Osteocyte (in vitro differentiated cells): ENCODE results near the gene RNF208. TPM values are rescaled to one million over a fixed set of nuclear protein-coding genes. Genes with fewer than 3 reads are reported as not detected.

Experiments used
- DNase-seq: peaks from one replicate; pipeline ENCODE4 v3.0.0; 2021; ENCODE audit warnings: mixed read lengths; ENCODE audit not compliant: unreplicated experiment; ENCODE audit errors: extremely low spot score
- H3K27ac Mint-ChIP-seq: one replicate; pipeline ENCODE4 v1.8.0; 2021; ENCODE audit warnings: mild to moderate bottlenecking, mixed read lengths; ENCODE audit not compliant: unreplicated experiment
- H3K27me3 Mint-ChIP-seq: one replicate; pipeline ENCODE4 v1.8.0; 2021; ENCODE audit warnings: mixed read lengths; ENCODE audit not compliant: unreplicated experiment
- H3K36me3 Mint-ChIP-seq: one replicate; pipeline ENCODE4 v1.8.0; 2021; ENCODE audit warnings: mixed read lengths; ENCODE audit not compliant: unreplicated experiment
- H3K4me1 Mint-ChIP-seq: one replicate; pipeline ENCODE4 v1.8.0; 2021; ENCODE audit warnings: mixed read lengths; ENCODE audit not compliant: unreplicated experiment
- H3K4me3 Mint-ChIP-seq: one replicate; pipeline ENCODE4 v1.8.0; 2021; ENCODE audit warnings: mild to moderate bottlenecking, moderate library complexity, mixed read lengths; ENCODE audit not compliant: unreplicated experiment
- H3K9me3 Mint-ChIP-seq: one replicate; pipeline ENCODE4 v1.8.0; 2021; ENCODE audit warnings: mixed read lengths; ENCODE audit not compliant: unreplicated experiment
- total RNA-seq: library from RNA; stranded (reverse); gene quantifications from 2 replicates; pipeline ENCODE4 v1.2.1, GENCODE V29; 2021
- TF ChIP-seq, protein P1 (sequence below): fragments of 200-600 bp; sonication (generic); IDR thresholded peaks from 2 replicates; pipeline ENCODE4 v1.5.0; 2021; ENCODE audit warnings: antibody characterized with exemption, mild to moderate bottlenecking, moderate library complexity

Gene RNF208
- total RNA-seq, 1 donor from 2014 or later = 7.2 TPM

DNA sequence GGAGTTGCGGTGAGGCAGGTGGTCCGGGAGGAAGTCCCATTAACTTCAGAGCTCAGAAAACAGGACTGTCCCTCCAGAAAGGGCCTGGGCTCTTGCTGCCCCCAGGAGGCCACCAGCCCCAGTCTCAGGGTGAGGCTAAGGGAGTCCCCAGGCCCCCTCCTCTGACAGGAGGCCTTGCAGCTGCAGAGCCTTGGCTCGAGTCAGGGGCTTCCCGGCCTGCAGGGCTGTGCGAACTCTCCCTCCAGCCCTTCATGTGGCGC, 25.8 kb upstream of the RNF208 start:
- peaks cover 11% of the 10 kb centered on the region for H3K4me1 Mint-ChIP-seq
- no peaks in the 10 kb centered on the region for H3K9me3 Mint-ChIP-seq
- DNase-seq = no peak
- H3K27me3 Mint-ChIP-seq = no peaks in the 10 kb centered on the region
- no peak overlapping the region for H3K4me3 Mint-ChIP-seq
- H3K27ac Mint-ChIP-seq = no peak overlapping the region
- TF ChIP-seq, protein P1, sequence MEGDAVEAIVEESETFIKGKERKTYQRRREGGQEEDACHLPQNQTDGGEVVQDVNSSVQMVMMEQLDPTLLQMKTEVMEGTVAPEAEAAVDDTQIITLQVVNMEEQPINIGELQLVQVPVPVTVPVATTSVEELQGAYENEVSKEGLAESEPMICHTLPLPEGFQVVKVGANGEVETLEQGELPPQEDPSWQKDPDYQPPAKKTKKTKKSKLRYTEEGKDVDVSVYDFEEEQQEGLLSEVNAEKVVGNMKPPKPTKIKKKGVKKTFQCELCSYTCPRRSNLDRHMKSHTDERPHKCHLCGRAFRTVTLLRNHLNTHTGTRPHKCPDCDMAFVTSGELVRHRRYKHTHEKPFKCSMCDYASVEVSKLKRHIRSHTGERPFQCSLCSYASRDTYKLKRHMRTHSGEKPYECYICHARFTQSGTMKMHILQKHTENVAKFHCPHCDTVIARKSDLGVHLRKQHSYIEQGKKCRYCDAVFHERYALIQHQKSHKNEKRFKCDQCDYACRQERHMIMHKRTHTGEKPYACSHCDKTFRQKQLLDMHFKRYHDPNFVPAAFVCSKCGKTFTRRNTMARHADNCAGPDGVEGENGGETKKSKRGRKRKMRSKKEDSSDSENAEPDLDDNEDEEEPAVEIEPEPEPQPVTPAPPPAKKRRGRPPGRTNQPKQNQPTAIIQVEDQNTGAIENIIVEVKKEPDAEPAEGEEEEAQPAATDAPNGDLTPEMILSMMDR = no peak
- H3K36me3 Mint-ChIP-seq = peaks cover 1% of the 10 kb centered on the region

DNA sequence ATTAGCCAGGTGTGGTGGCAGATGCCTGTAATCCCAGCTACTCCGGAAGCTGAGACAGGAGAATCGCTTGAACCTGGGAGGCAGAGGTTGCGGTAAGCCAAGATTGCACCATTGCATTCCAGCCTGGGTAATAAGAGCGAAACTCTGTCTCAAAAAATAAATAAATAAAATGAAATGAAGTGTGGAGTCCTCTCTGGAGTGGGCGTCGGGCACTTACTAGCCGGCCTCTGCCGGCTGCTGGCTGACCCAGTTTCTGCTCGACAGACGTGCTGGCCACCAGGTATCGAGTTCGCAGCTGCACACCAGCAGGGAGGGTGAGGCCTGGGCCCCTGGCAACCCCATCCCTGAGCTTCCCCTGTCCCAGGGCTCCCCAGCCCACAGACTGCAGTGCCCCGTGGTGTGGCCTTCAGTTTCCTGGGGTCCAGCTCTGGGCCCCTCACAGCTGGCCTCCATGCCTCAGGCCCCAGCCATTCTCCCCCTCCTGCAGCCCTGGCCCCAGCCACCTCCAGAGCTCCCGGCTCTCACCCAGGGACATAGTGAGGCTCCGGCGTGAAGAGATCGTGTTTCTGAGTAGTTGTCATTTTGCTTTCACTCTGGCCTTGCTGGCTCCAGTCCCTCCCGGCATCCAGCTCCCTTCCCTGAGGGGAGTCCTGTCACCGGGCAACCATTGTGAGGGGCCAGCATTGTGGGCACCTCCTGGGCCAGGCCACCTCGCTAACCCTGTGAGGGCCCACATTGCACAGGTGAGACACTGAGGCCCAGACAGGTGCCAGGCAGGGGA, 25.3 kb upstream of the RNF208 start:
- H3K27ac Mint-ChIP-seq = no peak overlapping the region
- H3K4me3 Mint-ChIP-seq = no peak overlapping the region
- no peaks in the 10 kb centered on the region for H3K9me3 Mint-ChIP-seq

DNA sequence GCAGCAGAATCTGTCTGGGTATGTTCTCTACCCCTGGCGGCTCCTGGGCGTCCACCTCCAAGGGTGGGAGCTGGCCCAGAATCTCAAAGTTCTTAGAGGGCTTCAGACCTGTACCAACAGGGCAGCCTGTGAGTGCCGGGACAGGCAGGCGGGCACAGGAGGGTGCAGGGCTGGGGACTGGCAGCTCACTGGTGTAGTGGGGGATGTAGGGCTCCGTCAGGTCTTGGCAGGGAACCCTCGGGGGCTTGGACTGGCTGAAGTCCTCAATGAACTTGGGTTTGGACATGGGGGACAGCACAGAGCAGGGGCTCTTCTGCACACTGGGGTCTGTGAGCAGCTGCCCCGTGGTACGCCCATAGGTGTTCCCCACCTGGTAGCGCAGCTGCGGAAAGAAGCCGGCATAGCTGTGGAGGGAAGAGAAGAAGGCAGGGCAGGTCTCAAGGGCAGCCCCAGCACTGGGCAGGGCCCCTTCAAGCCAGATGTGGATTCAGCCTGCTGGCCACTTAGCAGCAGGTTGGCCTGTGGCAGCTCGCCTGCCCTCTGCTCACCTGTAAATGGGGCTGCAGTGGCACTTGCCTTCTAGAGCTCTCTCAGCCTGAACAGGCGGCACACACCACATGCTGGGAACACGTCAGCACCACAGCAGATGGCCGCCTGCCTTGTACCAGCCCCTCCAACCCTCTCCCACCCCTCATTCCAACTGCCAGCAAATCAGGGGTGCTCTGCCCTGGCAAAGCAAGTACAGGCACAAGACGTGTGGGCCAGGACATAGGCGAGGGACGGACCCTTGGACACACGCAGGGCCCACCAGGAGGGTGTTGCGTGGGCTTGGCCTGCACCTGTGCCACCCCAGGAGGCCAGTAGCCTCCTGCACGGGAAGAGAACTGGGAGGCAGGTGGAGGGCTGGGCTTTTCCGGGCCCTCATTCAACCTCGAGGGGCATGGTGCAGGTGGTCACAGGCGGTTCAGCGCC, 23.7 kb upstream of the RNF208 start:
- Mint-ChIP-seq H3K9me3 (no peaks in the 10 kb centered on the region), H3K27ac (no peak overlapping the region), H3K36me3 (peaks cover 9% of the 10 kb centered on the region), H3K4me1 (peaks cover 20% of the 10 kb centered on the region), H3K4me3 (no peak overlapping the region), H3K27me3 (no peaks in the 10 kb centered on the region)
- DNase-seq = no peak
- TF ChIP-seq, protein P1 = no peak

More for the DNA sequence above, 25.3 kb upstream of the RNF208 start:
- no peak for DNase-seq
- TF ChIP-seq, protein P1 = no peak
- H3K36me3 Mint-ChIP-seq = peaks cover 7% of the 10 kb centered on the region
- H3K27me3 Mint-ChIP-seq = no peaks in the 10 kb centered on the region
- H3K4me1 Mint-ChIP-seq = peaks cover 17% of the 10 kb centered on the region

DNA sequence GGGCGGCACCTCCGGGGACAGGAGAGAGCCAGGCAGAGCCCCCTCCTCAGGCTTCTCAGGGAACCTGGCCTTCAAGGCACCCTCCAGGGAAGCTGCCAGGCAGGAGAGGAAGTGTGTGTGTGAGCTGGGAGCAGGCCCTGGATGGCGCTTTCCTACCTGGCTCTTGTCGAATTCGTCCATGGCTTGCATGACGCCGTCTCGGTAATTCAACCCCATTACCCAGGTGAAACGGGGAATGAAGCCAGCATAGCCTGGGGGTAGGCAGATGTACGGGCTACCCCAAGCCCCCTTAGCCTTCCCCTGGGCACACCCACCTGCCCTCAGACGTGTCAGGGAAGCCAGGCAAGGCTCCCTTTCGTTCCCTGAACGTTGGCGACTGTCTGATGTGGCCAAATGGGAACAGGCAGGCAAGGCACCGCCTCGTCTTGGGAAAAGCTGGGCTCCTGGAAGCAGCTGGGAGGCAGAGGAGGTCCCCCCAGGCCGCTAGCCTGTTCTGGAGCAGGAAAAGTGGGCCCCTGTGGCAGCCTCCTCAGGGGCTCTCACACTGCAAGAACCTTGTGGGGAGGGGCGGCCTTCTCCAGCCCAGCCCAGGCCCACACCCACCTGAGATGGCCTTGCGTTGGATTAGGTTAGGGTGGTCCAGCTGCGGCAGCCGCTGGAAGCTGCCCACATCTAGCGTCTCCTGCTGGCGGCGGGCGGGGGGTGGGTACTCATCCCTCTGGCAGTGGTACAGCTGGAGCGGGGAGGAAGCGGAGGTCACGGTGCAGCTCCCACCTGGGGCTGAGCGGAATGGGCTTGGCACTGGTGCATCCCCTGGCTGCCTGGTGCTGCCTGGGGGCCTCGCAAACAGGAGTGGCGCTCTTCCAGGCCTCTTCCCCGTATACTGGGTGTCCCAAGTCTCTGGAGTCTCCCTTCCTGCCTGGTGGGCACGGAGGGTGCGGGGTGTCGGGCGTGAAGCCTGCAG, 22.7 kb upstream of the RNF208 start:
- peaks cover 23% of the 10 kb centered on the region for H3K4me1 Mint-ChIP-seq
- peaks cover 9% of the 10 kb centered on the region for H3K36me3 Mint-ChIP-seq
- H3K27ac Mint-ChIP-seq = no peak overlapping the region
- H3K9me3 Mint-ChIP-seq = no peaks in the 10 kb centered on the region
- DNase-seq = no peak
- TF ChIP-seq, protein P1 = no peak
- H3K27me3 Mint-ChIP-seq = no peaks in the 10 kb centered on the region
- H3K4me3 Mint-ChIP-seq = no peak overlapping the region
